HG03565 (cell line): ENCODE measurements around the gene PLAC1.

Source experiments
- ATAC-seq: cut with Tn5 transposase; IDR thresholded peaks from one replicate; pipeline ENCODE4 v1.9.1; 2021; ENCODE audit warnings: mild to moderate bottlenecking, moderate library complexity; ENCODE audit not compliant: unreplicated experiment

The PLAC1 gene

DNA sequence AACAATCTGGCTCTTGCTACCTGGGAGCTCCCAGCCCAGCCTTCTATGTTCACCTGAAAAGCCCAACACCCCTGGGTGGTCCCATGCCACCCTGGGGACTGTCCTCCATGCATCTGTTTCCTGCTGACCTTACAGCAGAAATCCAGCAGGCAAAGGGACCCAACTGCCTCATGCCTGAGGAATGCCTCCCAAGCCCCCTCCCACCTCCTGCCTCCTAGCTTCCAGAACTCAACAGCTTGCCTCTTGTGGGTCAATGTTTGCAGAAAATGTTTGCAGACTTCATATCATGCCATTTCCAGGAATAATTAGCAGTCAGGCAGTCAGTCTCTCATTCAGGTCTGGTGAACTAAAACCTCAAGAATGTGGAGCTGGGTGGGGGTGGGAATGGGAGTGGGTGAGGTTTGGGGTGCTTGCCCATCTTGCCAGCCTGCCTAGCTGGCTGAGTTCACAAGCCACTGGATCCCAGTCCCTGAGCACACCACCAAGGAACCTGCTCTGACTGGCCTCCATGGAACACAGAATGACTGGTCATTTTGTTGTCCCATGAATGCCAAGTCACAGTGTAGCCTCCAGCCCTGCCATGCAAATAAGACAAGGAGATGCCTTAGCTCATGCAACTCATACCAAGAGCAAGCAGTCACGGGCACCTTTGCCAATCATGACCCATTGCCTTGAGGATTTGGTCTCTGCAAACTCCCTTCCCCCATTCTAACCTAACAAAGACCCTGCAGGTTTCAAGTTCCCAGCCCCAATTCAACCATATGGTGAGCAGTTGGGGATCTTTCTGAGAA is 12.1 kb upstream of the PLAC1 start:
- no peak for ATAC-seq

DNA sequence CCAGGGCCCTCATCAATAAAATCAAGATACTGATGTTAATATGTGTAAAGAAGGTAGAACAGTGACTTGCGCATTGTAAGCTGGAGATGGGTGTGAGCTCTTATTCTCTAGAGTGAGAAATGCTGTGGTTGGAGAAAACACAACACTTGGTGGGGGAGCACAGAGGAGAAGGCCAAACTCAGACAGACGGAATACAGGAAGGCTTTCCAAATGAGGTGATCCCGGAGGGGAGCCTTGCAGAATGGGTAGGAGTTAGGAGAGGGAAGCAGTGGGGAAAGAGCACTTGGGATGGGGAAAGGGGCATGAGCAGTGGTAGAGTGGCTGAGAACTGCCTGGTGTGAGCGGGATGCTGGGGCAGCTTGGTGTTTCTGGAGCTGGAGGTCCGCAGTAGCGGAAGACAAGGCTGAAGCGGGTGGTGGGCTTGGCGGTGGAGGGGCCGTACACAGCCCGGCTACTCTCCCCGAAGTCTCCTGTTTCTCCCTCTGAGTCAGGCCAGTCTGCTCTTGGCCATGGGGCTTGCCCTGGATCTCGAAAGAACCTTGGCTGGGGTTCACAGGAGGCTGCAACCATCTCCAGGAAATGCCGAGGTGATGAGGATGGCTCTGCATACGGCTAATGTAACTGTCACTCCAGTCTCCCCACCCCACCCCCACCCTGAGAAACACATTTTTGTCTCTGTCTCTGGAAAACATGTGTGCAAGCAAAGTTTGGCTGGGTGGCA is 11.3 kb upstream of the PLAC1 start:
- ATAC-seq, result no peak

DNA sequence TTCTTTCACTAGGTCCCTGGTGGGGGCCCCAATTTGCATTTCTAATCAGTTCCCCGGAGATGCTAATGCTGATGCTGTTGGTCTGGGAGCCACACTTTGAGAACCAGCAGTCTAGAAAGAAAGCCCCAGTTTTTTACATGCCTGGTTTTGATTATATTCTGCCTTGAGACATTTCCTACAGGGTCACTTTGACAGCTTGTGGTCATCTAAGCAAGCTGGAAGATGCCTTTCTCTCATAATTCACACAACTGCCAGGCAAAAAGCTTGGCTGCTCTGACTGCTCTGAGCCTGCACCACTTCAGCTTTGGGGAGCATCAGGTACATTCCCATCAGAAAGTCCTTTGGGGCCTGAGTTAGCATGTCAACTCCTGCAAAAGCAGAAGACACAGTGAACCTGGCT is 5.9 kb upstream of the PLAC1 start:
- ATAC-seq, result no peak

DNA sequence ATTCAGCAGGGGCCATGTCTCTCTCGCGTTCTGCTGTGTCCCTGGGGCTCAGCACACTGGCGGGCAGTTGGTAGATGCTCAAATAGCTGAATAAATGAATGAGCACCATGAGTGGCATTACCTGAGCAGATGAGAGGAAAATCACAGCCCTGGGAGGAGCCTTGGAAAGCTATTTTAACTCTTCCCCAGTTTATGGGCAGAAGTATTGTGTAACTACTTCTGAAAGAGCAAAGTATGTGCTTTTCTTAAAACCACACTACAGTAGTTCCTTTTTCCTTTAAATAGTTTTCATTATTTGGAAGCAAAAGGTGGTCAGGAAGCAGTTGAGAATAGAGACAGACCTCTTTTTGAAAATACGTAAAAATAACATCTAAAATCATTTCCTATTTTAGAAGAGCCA is 3.0 kb upstream of the PLAC1 start:
- ATAC-seq, result no peak

DNA sequence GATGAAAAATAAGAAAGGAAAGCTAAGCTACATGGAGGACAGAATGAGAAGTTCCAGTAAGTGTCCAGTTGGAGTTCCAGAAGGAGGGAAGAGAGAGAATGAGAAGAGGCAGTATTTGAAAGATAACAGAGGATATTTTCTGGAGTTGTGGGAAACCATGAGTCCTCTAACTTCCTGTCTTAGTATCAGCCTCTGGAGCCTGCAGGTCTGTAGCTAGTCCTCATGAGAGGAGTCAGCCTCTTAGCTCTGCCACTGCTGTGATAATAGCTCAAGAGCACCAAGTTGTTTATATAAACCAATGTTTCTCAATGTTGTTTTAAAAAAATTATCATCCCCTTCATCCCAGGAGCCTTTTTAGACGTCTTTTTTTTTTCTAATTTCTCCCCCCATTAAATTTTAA is 2.4 kb upstream of the PLAC1 start:
- ATAC-seq, result no peak

DNA sequence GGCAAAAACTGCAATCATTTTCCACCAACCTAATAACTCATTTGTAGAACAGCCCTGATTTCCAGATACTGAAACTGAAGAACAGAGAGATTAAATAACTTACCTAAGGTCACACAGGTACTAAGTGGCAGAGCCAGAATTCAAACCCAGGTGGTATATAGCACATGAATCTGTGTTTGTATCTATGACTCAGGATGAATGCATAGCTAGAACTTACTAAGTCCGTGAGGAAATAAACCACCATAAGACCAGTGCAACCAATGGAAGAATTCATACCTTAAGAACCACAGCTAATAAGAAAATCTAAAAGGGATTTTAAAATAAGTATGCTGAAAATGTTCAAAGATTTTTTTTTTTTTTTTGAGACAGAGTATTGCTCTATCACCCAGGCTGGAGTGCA is 1.5 kb upstream of the PLAC1 start:
- no peak for ATAC-seq

- ATAC-seq, result no peak
These were observed 421 bp upstream of the PLAC1 start for GRCh38 chrX:134658760-134659023.

GRCh38 chrX:134654398-134655012 is 3.8 kb downstream of the PLAC1 start:
- peak; percentile 37 for ATAC-seq

- ATAC-seq, result no peak
These were observed 4.4 kb downstream of the PLAC1 start for GRCh38 chrX:134653835-134654234.

- no peak for ATAC-seq
These were observed 7.6 kb downstream of the PLAC1 start for GRCh38 chrX:134650701-134651100.

- ATAC-seq, result no peak
These were observed 8.5 kb downstream of the PLAC1 start for GRCh38 chrX:134649770-134650169.

DNA sequence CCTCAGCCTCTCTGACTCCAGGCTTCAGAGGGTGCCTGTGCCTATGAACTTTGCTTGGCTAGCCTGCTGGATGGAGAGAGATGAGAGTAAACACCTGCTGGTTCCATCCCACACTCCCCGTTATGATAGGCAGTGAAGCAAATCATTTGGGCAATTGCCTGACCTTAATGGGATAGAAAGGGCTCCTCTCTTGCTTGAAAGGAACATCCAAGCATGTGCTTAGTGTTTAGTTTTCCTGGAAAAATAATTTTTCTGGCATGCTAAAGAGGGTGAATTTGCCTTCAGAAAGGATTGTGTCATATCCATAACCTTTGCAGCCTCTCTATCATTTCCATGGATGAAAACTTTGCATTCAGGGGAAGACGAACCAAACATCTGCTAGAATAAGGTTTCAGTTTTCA is 10.8 kb downstream of the PLAC1 start:
- ATAC-seq, result no peak

DNA sequence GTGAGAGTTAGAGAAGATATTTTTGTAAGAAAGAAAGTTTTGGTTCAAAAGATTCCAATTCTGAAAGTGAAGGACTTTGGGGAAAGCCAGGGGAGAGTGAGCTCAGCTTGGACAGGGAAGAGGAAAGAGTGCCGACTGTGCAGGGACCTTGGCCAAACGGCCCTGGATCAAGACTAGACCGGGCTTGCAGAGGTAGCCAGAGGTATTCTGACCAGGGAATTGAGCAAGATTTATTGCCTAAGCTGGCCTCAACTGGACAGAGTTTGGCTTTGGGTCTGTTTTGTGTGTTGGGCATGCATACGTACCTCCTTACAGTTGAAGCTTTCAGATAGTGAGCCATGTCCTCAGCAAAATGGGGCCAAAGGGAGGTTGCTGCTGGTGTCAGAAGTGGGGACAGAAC is 11.6 kb downstream of the PLAC1 start:
- ATAC-seq, result no peak

- no peak for ATAC-seq
These were observed 12.2 kb downstream of the PLAC1 start for GRCh38 chrX:134645936-134646543.

GRCh38 chrX:134642386-134642785 is 15.9 kb downstream of the PLAC1 start:
- no peak for ATAC-seq

- no peak for ATAC-seq
These were observed 16.9 kb downstream of the PLAC1 start for GRCh38 chrX:134641346-134641745.

DNA sequence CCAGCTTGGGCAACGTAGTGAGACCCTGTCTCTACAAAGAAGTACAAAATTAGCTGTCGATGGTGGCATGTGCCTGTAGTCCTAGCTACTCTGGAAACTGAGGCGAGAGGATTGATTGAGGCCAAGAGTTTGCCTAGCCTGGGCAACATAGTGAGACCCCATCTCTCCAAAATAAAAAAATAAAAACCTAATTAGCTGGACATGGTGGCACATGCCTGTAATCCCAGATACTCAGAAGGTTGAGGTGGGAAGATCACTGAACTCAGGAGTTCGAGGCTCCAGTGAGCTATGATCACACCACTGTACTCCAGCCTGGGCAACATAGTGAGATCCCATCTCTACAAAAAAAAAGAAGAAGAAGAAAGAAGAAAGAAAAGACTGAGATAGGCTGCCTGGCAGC is 17.4 kb downstream of the PLAC1 start:
- no peak for ATAC-seq

DNA sequence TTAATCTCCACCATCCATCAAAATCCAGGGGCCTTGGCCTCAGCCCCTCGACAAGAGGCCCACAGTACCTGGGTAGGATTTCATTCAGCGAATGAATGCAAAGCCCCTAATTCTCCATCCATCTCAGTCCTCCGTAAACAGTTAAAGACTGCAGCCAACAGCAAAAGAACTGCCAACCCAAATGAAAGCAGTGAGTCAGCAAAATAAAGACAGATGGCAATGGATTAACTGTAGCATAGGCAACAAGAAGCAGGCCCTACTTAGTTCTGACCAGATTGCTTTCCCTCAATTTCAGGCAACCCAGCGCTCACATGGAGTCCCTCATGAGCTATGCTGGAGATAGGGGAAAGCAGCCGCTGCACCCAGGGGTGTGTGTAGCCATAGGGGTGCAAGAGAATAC is 21.4 kb downstream of the PLAC1 start:
- ATAC-seq, result no peak

- ATAC-seq, result peak; percentile 92
These were observed 23.6 kb downstream of the PLAC1 start for GRCh38 chrX:134634691-134635090.

DNA sequence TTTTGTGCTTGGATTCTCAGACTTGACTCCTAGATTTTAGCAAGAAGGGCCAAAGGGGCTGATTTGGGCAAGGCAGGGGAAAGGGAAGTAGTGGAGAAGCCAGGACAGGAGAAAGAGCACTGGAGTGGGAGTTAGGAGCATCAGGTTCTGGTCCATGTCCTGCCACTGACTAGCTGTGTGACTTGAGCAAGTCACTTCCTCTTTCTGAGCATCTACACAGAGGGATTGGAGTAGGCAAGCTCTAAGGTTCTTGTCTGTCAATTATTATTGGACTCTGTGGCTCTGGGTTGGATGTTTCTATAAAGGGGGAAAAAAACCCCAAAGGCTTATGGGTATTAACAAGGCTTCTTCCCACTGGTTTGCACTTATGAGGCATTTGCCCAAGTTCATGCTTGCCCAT is 24.4 kb downstream of the PLAC1 start:
- no peak for ATAC-seq

DNA sequence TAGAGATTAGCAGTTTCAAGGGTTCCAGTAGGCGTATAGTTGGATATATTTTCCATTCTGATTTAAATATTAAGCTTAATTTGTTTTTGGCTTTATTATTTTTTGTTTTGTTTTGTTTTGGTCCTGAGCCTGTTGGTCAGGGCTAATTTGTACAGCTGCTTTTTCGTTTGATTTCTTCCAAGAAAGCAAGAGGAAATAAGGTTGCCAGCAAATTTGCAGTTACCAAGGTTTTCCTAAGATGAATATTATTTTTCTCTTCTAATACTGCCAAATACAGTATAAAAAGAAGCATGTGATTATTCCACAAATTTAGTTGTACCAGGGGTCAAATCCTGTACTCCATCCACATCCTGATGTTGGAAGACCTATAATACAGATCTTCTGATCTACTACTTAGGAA is 24.9 kb downstream of the PLAC1 start:
- ATAC-seq, result no peak

DNA sequence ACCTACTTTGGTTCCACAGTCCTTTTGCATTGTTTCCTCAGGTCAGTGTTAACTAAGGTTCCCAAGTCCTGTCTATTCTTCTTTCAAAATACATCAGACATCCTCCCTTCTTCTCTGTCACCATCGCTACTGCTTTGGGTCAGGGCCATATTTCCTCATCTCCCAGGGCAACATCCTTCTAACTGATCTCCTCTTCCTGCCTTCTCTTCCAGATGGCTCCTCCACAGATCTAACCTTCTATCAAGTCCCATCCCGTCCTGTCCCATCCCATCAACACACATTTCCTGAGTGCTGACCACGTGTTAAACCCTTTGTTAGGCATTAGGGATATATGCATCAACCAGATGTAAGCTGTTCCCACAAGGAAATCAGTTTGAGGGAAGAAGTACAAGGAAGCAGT is 25.9 kb downstream of the PLAC1 start:
- ATAC-seq, result no peak
